Heart left ventricle (tissue), 13 donors: ENCODE results near the gene GALNT2.

Source experiments
- CTCF ChIP-seq, 12 donors: fragments of 200-600 bp; sonication (generic) in 4 of 12; IDR thresholded peaks; one replicate each; pipeline versions ENCODE4 v1.5.0 to v1.8.0; 2018 to 2022; ENCODE audit warnings: antibody characterized with exemption in 12 of 12, mild to moderate bottlenecking in 5 of 12
- POLR2A ChIP-seq, 2 donors: fragments of 450-650 bp; IDR thresholded peaks; one replicate each; pipeline ENCODE4 v1.6.1; 2017; ENCODE audit warnings: antibody characterized with exemption in 2 of 2, mild to moderate bottlenecking in 2 of 2, moderate library complexity in 2 of 2
- donor health status: ischemic (EF 13 %, LVEDD 7.1; RV severe dilation, severe dysfunction).
- donor health status: DM: no; HTN: yes; CAD: no.
- donor health status: DM: no; HTN: no; CAD: no.
- donor health status: ischemic (EF 25% LVEDD 6.9; RV normal size, moderate dysfunction).
- donor health status: ischemic (EF 25% LVEDD 5.7; RV mildly dilated, moderate dysfunction).
- donor health status: ischemic (EF 35%, LVEDD 5.7; RV mildly dilated, moderate dysfunction).
- donor health status: nonischemic (EF 11% LVEDD 7.7; RV severe dilation, severe dysfunction).
- donor health status: DM: yes; HTN: yes; CAD: no.
- donor health status: PGD.
- donor health status: ischemic (EF 29% LVEDD 5.4; RV normal size, mild dysfunction).
- donor health status: nonischemic (EF 23%, LVEDD 6.1; RV moderate dilation, normal function).

DNA sequence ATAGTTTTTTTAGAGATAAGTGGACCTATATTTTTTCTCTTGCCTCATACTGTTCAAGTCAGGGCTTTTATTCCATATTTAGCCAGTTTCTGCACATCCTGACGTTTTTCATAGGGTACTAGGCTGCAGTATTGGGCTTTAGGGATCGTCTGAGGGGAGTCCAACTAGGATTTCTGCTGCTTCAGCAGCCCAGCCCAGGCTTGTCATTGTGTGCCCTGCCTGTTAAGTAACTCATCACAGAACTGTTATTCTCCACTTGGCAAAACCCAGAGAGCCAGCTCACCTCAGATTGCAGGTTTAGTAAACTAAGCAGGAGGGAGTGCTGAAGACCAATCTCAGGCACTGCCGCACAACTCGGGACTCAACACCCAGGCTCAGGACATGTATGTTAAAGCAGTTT, 2.8 kb downstream of the GALNT2 start:
- no peak for TF ChIP-seq CTCF (IDR thresholded peaks at IDR 0.05)
- no peak for TF ChIP-seq POLR2A (IDR thresholded peaks at IDR 0.05)
